ENCODE measurements around the gene WDR82. TPM values are rescaled to one million over a fixed set of nuclear protein-coding genes. Genes with fewer than 3 reads are reported as not detected.

The WDR82 gene
- total and polyA plus RNA-seq, 2 of the 4 experiments (the other 2 are of a cell fraction), result 38.1 to 68.1 TPM

GRCh38 chr3:52205727-52206372 lies 72.6 kb downstream of the WDR82 start:
- no peak overlapping the region for H3K56ac ChIP-seq (ENCODE audit: extremely low read depth, insufficient read depth, low read length)
- in situ Hi-C loops (cut with MboI; ENCODE audit: low sequenced_read_pairs) (no loop called here), dilution Hi-C loops (cut with HindIII; ENCODE audit: low sequenced_read_pairs, unreplicated experiment) (no loop called here), intact Hi-C loops (cut with micrococcal nuclease) (no loop called here)
- no peak overlapping the region for H3K14ac ChIP-seq (replicated peaks; ENCODE audit: low read depth, low read length)
- no peak overlapping the region for H2AK5ac ChIP-seq (ENCODE audit: low read depth, low read length)
- H4K5ac ChIP-seq (ENCODE audit: low read depth, low read length), result no peak overlapping the region
- peaks cover 2% of the 10 kb centered on the region; the same call in 1 of the 2 replicates for H3K4me1 ChIP-seq (ENCODE audit: control insufficient read depth, insufficient read depth, low read length)
- no TSS peak for BruUV-seq (replicated peaks)
- no peak overlapping the region for H2BK20ac ChIP-seq (ENCODE audit: low read depth, low read length)
- no peak overlapping the region for H2BK15ac ChIP-seq (ENCODE audit: low read depth, low read length)
- no peak overlapping the region for H3K18ac ChIP-seq (ENCODE audit: low read depth, low read length)
- H3K23ac ChIP-seq (ENCODE audit: low read depth, low read length), result no peak overlapping the region
- H3K9ac ChIP-seq (ENCODE audit: low read depth, low read length), result no peak overlapping the region
- TF ChIP-seq MAFK (IDR thresholded peaks at IDR 0.05; ENCODE audit: low read depth, low read length) (peak; percentile 61), RFX5 (IDR thresholded peaks at IDR 0.05; ENCODE audit: low read depth, low read length) (no peak)
- no peak overlapping the region for H3K27ac ChIP-seq (ENCODE audit: insufficient read depth, low read length)
- ChIA-PET POLR2A (ENCODE audit: unreplicated experiment) (no interaction called here), CTCF (no interaction called here)
- peaks cover 7% of the 10 kb centered on the region for H3K9me1 ChIP-seq (ENCODE audit: insufficient read depth, low read length)
- H4K20me1 ChIP-seq (ENCODE audit: insufficient read depth, low read length), result peaks cover 5% of the 10 kb centered on the region; the same call in 1 of the 2 replicates
- ATAC-seq (ENCODE audit: low read depth), result no peak
- no peak overlapping the region for H4K91ac ChIP-seq (ENCODE audit: insufficient read depth, low read depth, low read length)
- H2AK9ac ChIP-seq (replicated peaks; ENCODE audit: low read depth, low read length, poor library complexity), result no peak overlapping the region
- no peak overlapping the region for H2BK120ac ChIP-seq (ENCODE audit: low read depth, low read length)
- no peak overlapping the region for H3K4me3 ChIP-seq (ENCODE audit: insufficient read depth, low read depth, low read length)
- H3K4ac ChIP-seq (ENCODE audit: low read depth, low read length), result no peak overlapping the region
- no peak for DNase-seq
- peaks cover 73% of the 10 kb centered on the region for H3K36me3 ChIP-seq (ENCODE audit: control insufficient read depth, insufficient read depth, low read length)
- H4K8ac ChIP-seq (ENCODE audit: low read depth in 2 of 2, low read length in 2 of 2), result no peak overlapping the region
- peaks cover 21 to 46% of the 10 kb centered on the region in 2 experiments; a peak in 2 of 4 replicates for H3K79me1 ChIP-seq (ENCODE audit: low read depth in 1 of 2, low read length in 2 of 2)
- H3K9me3 ChIP-seq (ENCODE audit: control insufficient read depth, insufficient read depth, low read length), result no peaks in the 10 kb centered on the region
- no peak overlapping the region for H2BK5ac ChIP-seq (ENCODE audit: low read depth, low read length, poor library complexity, severe bottlenecking)
- 80% methylated on average over 1 of the region's 6 CpGs; no CpG with 5 or more reads in 1 of the 2 experiments for WGBS, 2 experiments (ENCODE audit: extremely low coverage in 2 of 2, insufficient read length in 1 of 2)
- H3K27me3 ChIP-seq (ENCODE audit: control insufficient read depth, insufficient read depth, low read length), result no peaks in the 10 kb centered on the region
- no peak overlapping the region for H3K4me2 ChIP-seq (ENCODE audit: low read depth, low read length)
- no peak overlapping the region for H2AFZ ChIP-seq (replicated peaks; ENCODE audit: low read length, poor library complexity)

Small RNA genes lying within 50 kb of the gene (microRNA-seq; reads per million reads assigned to microRNA genes)
- 0 reads per million in 2 experiments for gene MIR135A1 (ENCODE audit: insufficient read depth in 1 of 2, insufficient read length in 1 of 2, unreplicated experiment in 1 of 2)
- gene MIRLET7G (ENCODE audit: insufficient read depth in 1 of 2, insufficient read length in 1 of 2, unreplicated experiment in 1 of 2), result 29,574 to 39,167 reads per million in 2 experiments

Small RNA genes lying within 50 kb of the gene (small RNA-seq; reads per million reads assigned to genes)
- gene MIR135A1 (0 reads per million in 5 experiments), gene MIRLET7G (419 to 37,207 (median 12,526) reads per million in 5 experiments)

Other genes with a start within 250 kb of the WDR82 start
- 9.3 and 9.7 TPM in 2 replicates for gene DUSP7, start 222.1 kb downstream of the WDR82 start, total RNA-seq (2012; rRNA removed)
- gene DUSP7, start 222.1 kb downstream of the WDR82 start, polyA plus RNA-seq (2012; rRNA removed), result 24.0 and 27.8 TPM in 2 replicates
- 8.3 and 10.6 TPM in 2 replicates for gene POC1A, start 124.2 kb downstream of the WDR82 start, total RNA-seq (2012; rRNA removed)
- 11.5 TPM in 2 replicates for gene POC1A, start 124.2 kb downstream of the WDR82 start, polyA plus RNA-seq (2012; rRNA removed)
- gene ALAS1, start 80.5 kb downstream of the WDR82 start, total RNA-seq (2012; rRNA removed), result 29.7 and 32.8 TPM in 2 replicates
- gene ALAS1, start 80.5 kb downstream of the WDR82 start, polyA plus RNA-seq (2012; rRNA removed), result 47.2 and 47.8 TPM in 2 replicates
- not detected in 2 replicates for gene TLR9, start 53.0 kb downstream of the WDR82 start, total RNA-seq (2012; rRNA removed)
- gene TLR9, start 53.0 kb downstream of the WDR82 start, polyA plus RNA-seq (2012; rRNA removed), result 0.03 TPM in 1 of 2 replicates, not detected in the other
- gene TWF2, start 39.5 kb downstream of the WDR82 start, total RNA-seq (2012; rRNA removed), result 105 and 111 TPM in 2 replicates
- gene TWF2, start 39.5 kb downstream of the WDR82 start, polyA plus RNA-seq (2012; rRNA removed), result 145 and 158 TPM in 2 replicates
- gene PPM1M, start 32.9 kb downstream of the WDR82 start, total RNA-seq (2012; rRNA removed), result 12.2 and 13.1 TPM in 2 replicates
- 15.4 and 18.1 TPM in 2 replicates for gene PPM1M, start 32.9 kb downstream of the WDR82 start, polyA plus RNA-seq (2012; rRNA removed)
- 6.4 and 6.8 TPM in 2 replicates for gene GLYCTK, start 9.2 kb upstream of the WDR82 start, total RNA-seq (2012; rRNA removed)
- gene GLYCTK, start 9.2 kb upstream of the WDR82 start, polyA plus RNA-seq (2012; rRNA removed), result 13.9 and 15.6 TPM in 2 replicates
- 1.7 and 2.0 TPM in 2 replicates for gene DNAH1, start 37.7 kb upstream of the WDR82 start, total RNA-seq (2012; rRNA removed)
- gene DNAH1, start 37.7 kb upstream of the WDR82 start, polyA plus RNA-seq (2012; rRNA removed), result 3.8 and 4.0 TPM in 2 replicates
- 35.0 and 36.4 TPM in 2 replicates for gene BAP1, start 131.4 kb upstream of the WDR82 start, total RNA-seq (2012; rRNA removed)
- gene BAP1, start 131.4 kb upstream of the WDR82 start, polyA plus RNA-seq (2012; rRNA removed), result 48.6 and 55.2 TPM in 2 replicates
- gene PHF7, start 132.0 kb upstream of the WDR82 start, total RNA-seq (2012; rRNA removed), result 2.5 and 2.9 TPM in 2 replicates
- gene PHF7, start 132.0 kb upstream of the WDR82 start, polyA plus RNA-seq (2012; rRNA removed), result 2.1 and 2.8 TPM in 2 replicates
- gene SEMA3G, start 166.5 kb upstream of the WDR82 start, total RNA-seq (2012; rRNA removed), result not detected in 2 replicates
- 0.04 and 0.07 TPM in 2 replicates for gene SEMA3G, start 166.5 kb upstream of the WDR82 start, polyA plus RNA-seq (2012; rRNA removed)
- gene TNNC1, start 175.4 kb upstream of the WDR82 start, total RNA-seq (2012; rRNA removed), result 1.1 and 1.3 TPM in 2 replicates
- 4.0 and 4.6 TPM in 2 replicates for gene TNNC1, start 175.4 kb upstream of the WDR82 start, polyA plus RNA-seq (2012; rRNA removed)
- 34.2 and 36.9 TPM in 2 replicates for gene NISCH, start 177.0 kb upstream of the WDR82 start, total RNA-seq (2012; rRNA removed)
- gene NISCH, start 177.0 kb upstream of the WDR82 start, polyA plus RNA-seq (2012; rRNA removed), result 86.0 and 92.2 TPM in 2 replicates
- not detected in 2 replicates for gene STAB1, start 216.7 kb upstream of the WDR82 start, total RNA-seq (2012; rRNA removed)
- gene STAB1, start 216.7 kb upstream of the WDR82 start, polyA plus RNA-seq (2012; rRNA removed), result 0.04 TPM in 1 of 2 replicates, not detected in the other

Data from IMR-90 (cell line).